ENCODE data around the gene GPX1. TPM values are rescaled to one million over a fixed set of nuclear protein-coding genes. Genes with fewer than 3 reads are reported as not detected.

Gene GPX1
- total and polyA plus RNA-seq, 10 of the 15 experiments (the other 5 are each of a cell fraction or from before 2014, with no cell fraction given), result 32.0 to 1,121 (median 400) TPM

- FAIRE-seq (no peak), DNase-seq (ENCODE audit: low read depth, low spot score) (no peak), ATAC-seq (peak; percentile 5; the same call in 2 of the 3 replicates)
- no TSS peak for BruUV-seq (replicated peaks)
- H3K79me2 ChIP-seq (ENCODE audit: control insufficient read depth, insufficient read depth, low read length), result peaks cover 51% of the 10 kb centered on the region
- peak overlapping the region; percentile 92 for H3K9ac ChIP-seq (ENCODE audit: control insufficient read depth, insufficient read depth, low read length)
- ChIA-PET POLR2A (interaction anchor here (0.7 to 3.0 kb wide), 21 partner anchors 9 to 332 kb away, joined by 3 to 40 read pairs (median 7); partner anchors contain the start of genes DAG1, GPX1, NICN1 and QRICH1), CTCF (interaction anchor here (0.6 to 4.8 kb wide), 29 partner anchors 10 to 1046 kb away, joined by 3 to 73 read pairs (median 6); partner anchors contain the start of genes DAG1, GPX1, KLHDC8B and MON1A), RAD21 (ENCODE audit: unreplicated experiment) (interaction anchor here (0.6 to 2.9 kb wide), 22 partner anchors 9 to 320 kb away, joined by 3 to 64 read pairs (median 8); partner anchors contain the start of genes DAG1, GPX1, KLHDC8B and NICN1), SMC1A (ENCODE audit: uncharacterized antibody, unreplicated experiment) (interaction anchor here (0.6 to 3.0 kb wide), 23 partner anchors 9 to 137 kb away, joined by 3 to 34 read pairs (median 4); partner anchors contain the start of genes DAG1, GPX1, NICN1 and RHOA)
- no peaks in the 10 kb centered on the region for H4K20me1 ChIP-seq (ENCODE audit: control insufficient read depth, insufficient read depth)
- WGBS (ENCODE audit: insufficient coverage, insufficient replicate concordance, low lambda C conversion rate, missing lambda C conversion rate), result 0% methylated on average over 17 of the region's 17 CpGs
- no peaks in the 10 kb centered on the region for H3K27me3 ChIP-seq (replicated peaks in 1 of 2; ENCODE audit: control insufficient read depth in 2 of 2, insufficient read depth in 2 of 2, low read length in 1 of 2)
- H3K4me1 ChIP-seq (ENCODE audit: control insufficient read depth, insufficient read depth, low read length), result peaks cover 36% of the 10 kb centered on the region
- H3K9me3 ChIP-seq (replicated peaks; ENCODE audit: control insufficient read depth, insufficient read depth, low read length), result no peaks in the 10 kb centered on the region
- intact Hi-C loops (cut with micrococcal nuclease; ENCODE audit: unreplicated experiment), result no loop called here
- H3K4me3 ChIP-seq, result peak overlapping the region; percentile 89
- in situ Hi-C loops (cut with MboI), result no loop called here
- H3K36me3 ChIP-seq (ENCODE audit: control insufficient read depth in 2 of 2, insufficient read depth in 2 of 2, low read length in 1 of 2), result peaks cover 2 to 7% of the 10 kb centered on the region in 2 experiments
- peak overlapping the region; percentile 77 for H3K4me2 ChIP-seq (ENCODE audit: control insufficient read depth, insufficient read depth)
- TF ChIP-seq POU2F2 (IDR thresholded peaks at IDR 0.05; ENCODE audit: borderline replicate concordance, low read depth, low read length), result no peak
- no peak for TF ChIP-seq ZNF217 (IDR thresholded peaks at IDR 0.05)
- TF ChIP-seq SMC3 (IDR thresholded peaks at IDR 0.05; ENCODE audit: borderline replicate concordance, low read length), result 0 out of 2 replicates have a peak, but pooled peaks have one; percentile 1
- TF ChIP-seq STAT1 (conservative IDR thresholded peaks at IDR 0.05), result no peak
- TF ChIP-seq ZBED1 (IDR thresholded peaks at IDR 0.05; ENCODE audit: borderline replicate concordance), result no peak
- H2AFZ ChIP-seq (ENCODE audit: control insufficient read depth, low read depth, low read length), result peak overlapping the region; percentile 55
- H3K27ac ChIP-seq (ENCODE audit: control insufficient read depth, insufficient read depth), result peak overlapping the region; percentile 98
These were observed 18.6 kb downstream of the GPX1 start for GRCh38 chr3:49339581-49339940.

DNA sequence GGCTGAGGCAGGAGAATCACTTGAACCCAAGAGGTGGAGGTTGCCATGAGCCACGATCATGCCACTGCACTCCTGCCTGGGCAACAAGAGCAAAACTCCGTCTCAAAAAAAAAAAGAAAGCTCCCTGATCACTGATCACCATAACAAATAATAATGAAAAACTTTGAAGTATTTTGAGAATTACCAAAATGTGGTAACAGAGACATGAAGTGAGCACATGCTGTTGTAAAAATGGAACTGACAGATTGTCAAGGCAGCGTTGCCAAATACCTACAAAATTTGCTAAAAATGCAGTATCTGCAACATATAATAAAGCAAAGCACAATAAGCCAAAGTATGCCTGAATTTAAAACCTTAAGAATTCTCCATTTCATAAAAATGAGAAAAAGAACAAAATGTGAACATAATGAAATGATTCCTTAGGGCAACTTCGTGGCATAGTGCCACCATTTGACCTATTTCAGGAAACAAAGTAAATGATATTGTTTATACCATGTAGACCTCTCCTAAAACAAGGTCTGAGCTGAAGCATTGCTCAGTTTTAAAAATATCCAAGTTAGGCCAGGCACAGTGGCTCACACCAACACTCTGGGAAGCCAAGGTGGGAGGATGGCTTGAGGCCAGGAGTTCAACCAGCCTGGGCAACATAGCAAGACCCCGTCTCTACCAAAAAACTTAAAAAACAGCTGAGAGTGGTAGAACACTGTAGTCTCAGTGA lies 24.1 kb downstream of the GPX1 start:
- DNase-seq (ENCODE audit: low read depth, low spot score) (no peak), ATAC-seq (no peak), FAIRE-seq (no peak)
- no peak overlapping the region for H3K9ac ChIP-seq (ENCODE audit: control insufficient read depth, insufficient read depth, low read length)
- ChIA-PET CTCF (interaction anchor here (0.7 to 1.6 kb wide), 5 partner anchors 27 to 933 kb away, joined by 3 to 7 read pairs (median 4); partner anchors contain the start of gene KLHDC8B), SMC1A (ENCODE audit: uncharacterized antibody, unreplicated experiment) (interaction anchor here (1.2 to 1.5 kb wide), 4 partner anchors 9 to 115 kb away, joined by 3 to 5 read pairs (median 3); partner anchors contain the start of gene NICN1), POLR2A (interaction anchor here (0.6 to 0.7 kb wide), 3 partner anchors 9 to 225 kb away, joined by 4 to 5 read pairs (median 4); partner anchors contain the start of gene DAG1), RAD21 (ENCODE audit: unreplicated experiment) (interaction anchor here (1.5 kb wide), 1 partner anchor 115 kb away, joined by 3 read pairs; no protein-coding TSS in a partner anchor)
- H3K4me2 ChIP-seq (ENCODE audit: control insufficient read depth, insufficient read depth), result no peak overlapping the region
- no peaks in the 10 kb centered on the region for H3K9me3 ChIP-seq (replicated peaks; ENCODE audit: control insufficient read depth, insufficient read depth, low read length)
- peaks cover 5 to 25% of the 10 kb centered on the region in 2 experiments for H3K36me3 ChIP-seq (ENCODE audit: control insufficient read depth in 2 of 2, insufficient read depth in 2 of 2, low read length in 1 of 2)
- H3K27me3 ChIP-seq (replicated peaks in 1 of 2; ENCODE audit: control insufficient read depth in 2 of 2, insufficient read depth in 2 of 2, low read length in 1 of 2), result no peaks in the 10 kb centered on the region
- H3K4me1 ChIP-seq (ENCODE audit: control insufficient read depth, insufficient read depth, low read length), result no peaks in the 10 kb centered on the region
- 89% methylated on average over 5 of the region's 5 CpGs for WGBS (ENCODE audit: insufficient coverage, insufficient replicate concordance, low lambda C conversion rate, missing lambda C conversion rate)
- intact Hi-C loops (cut with micrococcal nuclease; ENCODE audit: unreplicated experiment), result no loop called here
- H3K27ac ChIP-seq (ENCODE audit: control insufficient read depth, insufficient read depth), result no peak overlapping the region
- H2AFZ ChIP-seq (ENCODE audit: control insufficient read depth, low read depth, low read length), result no peak overlapping the region
- BruUV-seq (replicated peaks), result no TSS peak
- in situ Hi-C loops (cut with MboI), result no loop called here
- no peaks in the 10 kb centered on the region for H4K20me1 ChIP-seq (ENCODE audit: control insufficient read depth, insufficient read depth)
- H3K4me3 ChIP-seq, result no peak overlapping the region
- peaks cover 35% of the 10 kb centered on the region for H3K79me2 ChIP-seq (ENCODE audit: control insufficient read depth, insufficient read depth, low read length)
- no peak for TF ChIP-seq ZNF207 (IDR thresholded peaks at IDR 0.05; ENCODE audit: borderline replicate concordance)
- no peak for TF ChIP-seq ZZZ3 (IDR thresholded peaks at IDR 0.05; ENCODE audit: control insufficient read depth, insufficient read length, low read depth)
- TF ChIP-seq STAT3 (IDR thresholded peaks at IDR 0.05; ENCODE audit: low read depth, low read length), result no peak
- TF ChIP-seq, protein P1, sequence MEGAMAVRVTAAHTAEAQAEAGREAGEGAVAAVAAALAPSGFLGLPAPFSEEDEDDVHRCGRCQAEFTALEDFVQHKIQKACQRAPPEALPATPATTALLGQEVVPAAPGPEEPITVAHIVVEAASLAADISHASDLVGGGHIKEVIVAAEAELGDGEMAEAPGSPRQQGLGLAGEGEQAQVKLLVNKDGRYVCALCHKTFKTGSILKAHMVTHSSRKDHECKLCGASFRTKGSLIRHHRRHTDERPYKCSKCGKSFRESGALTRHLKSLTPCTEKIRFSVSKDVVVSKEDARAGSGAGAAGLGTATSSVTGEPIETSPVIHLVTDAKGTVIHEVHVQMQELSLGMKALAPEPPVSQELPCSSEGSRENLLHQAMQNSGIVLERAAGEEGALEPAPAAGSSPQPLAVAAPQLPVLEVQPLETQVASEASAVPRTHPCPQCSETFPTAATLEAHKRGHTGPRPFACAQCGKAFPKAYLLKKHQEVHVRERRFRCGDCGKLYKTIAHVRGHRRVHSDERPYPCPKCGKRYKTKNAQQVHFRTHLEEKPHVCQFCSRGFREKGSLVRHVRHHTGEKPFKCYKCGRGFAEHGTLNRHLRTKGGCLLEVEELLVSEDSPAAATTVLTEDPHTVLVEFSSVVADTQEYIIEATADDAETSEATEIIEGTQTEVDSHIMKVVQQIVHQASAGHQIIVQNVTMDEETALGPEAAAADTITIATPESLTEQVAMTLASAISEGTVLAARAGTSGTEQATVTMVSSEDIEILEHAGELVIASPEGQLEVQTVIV (IDR thresholded peaks at IDR 0.05; ENCODE audit: borderline replicate concordance, partially characterized antibody), result no peak
- TF ChIP-seq NKRF (conservative IDR thresholded peaks at IDR 0.05), result no peak
- no peak for TF ChIP-seq CBFB (IDR thresholded peaks at IDR 0.05; ENCODE audit: low read depth)

Measured in GM12878 (cell line).